HCT116 (cell line): Measurements from ENCODE around the gene CNOT2. TPM values are rescaled to one million over a fixed set of nuclear protein-coding genes. Genes with fewer than 3 reads are reported as not detected.

Experiments
- ATAC-seq: fragments of 200-7000 bp; cut with Tn5 transposase; 2 replicates; pipeline ENCODE4 v1.9.1; 2020; ENCODE audit warnings: mild to moderate bottlenecking, moderate library complexity
- BruUV-seq: library from RNA; stranded (reverse); fragments of 400-500 nt; replicated peaks from 2 replicates; lab custom pipeline; 2021; lab: Mats Ljungman, UMichigan
- CTCF ChIA-PET: fragments of 300-600 bp; sonication (Branson Sonifier 250); formaldehyde crosslinking; loops from one replicate; lab custom pipeline; 2021; ENCODE audit warnings: antibody characterized with exemption; lab: Charles Lee
- POLR2A ChIA-PET: fragments of 300-600, 350-600 bp; sonication (Branson Sonifier 250); formaldehyde crosslinking; loops from one replicate; lab custom pipeline; 2021; ENCODE audit warnings: antibody characterized with exemption; lab: Charles Lee
- RAD21 ChIA-PET, 2 experiments: fragments of 300-600 bp; sonication (Branson Sonifier 250); formaldehyde crosslinking; loops; one replicate each; lab custom pipeline; 2023; ENCODE audit warnings: low total read pairs in 2 of 2; ENCODE audit not compliant: uncharacterized antibody in 2 of 2, unreplicated experiment in 2 of 2, low non-redundant PET in 1 of 2; lab: Charles Lee
- DNase-seq: peaks from one replicate; pipeline ENCODE4 v3.0.0-alpha.2; 2010; ENCODE audit warnings: low read depth, low spot score
- H2AFZ ChIP-seq: fragments of 200-600 bp; shearing (Covaris generic), sonication (generic); 2 replicates; pipeline ENCODE4 v1.6.1; 2017; ENCODE audit warnings: low read depth, mixed run types, mixed read lengths, antibody characterized with exemption, low read length; ENCODE audit not compliant: poor library complexity, severe bottlenecking
- H3K27ac ChIP-seq: 2 replicates; pipeline ENCODE4 v1.5.1; 2012; ENCODE audit warnings: low read depth, low read length
- H3K27me3 ChIP-seq: fragments of 200-600 bp; sonication (generic); 2 replicates; pipeline ENCODE4 v1.6.1; 2016; ENCODE audit warnings: mixed run types, low read length, mixed read lengths; ENCODE audit not compliant: insufficient read depth
- H3K36me3 ChIP-seq, 2 experiments: fragments of 200-500 bp in 1 of 2; fragments of 200-600 bp in 1 of 2; sonication (Bioruptor generic) in 1 of 2; sonication (generic) in 1 of 2; 2 replicates each; pipeline versions ENCODE4 v1.5.1 to v1.6.1; 2014 to 2016; ENCODE audit warnings: low read length in 2 of 2, inconsistent platforms in 1 of 2, mixed read lengths in 1 of 2, mixed run types in 1 of 2; ENCODE audit not compliant: insufficient read depth in 2 of 2, control insufficient read depth in 1 of 2
- H3K4me1 ChIP-seq, 2 experiments: fragments of 200-600 bp in 1 of 2; sonication (generic) in 1 of 2; 2 replicates each; pipeline versions ENCODE4 v1.5.1 to v1.6.1; 2012 to 2017; ENCODE audit warnings: low read length in 2 of 2, inconsistent platforms in 1 of 2, mild to moderate bottlenecking in 1 of 2, mixed read lengths in 1 of 2, mixed run types in 1 of 2, moderate library complexity in 1 of 2; ENCODE audit not compliant: insufficient read depth in 2 of 2, control insufficient read depth in 1 of 2
- H3K4me2 ChIP-seq: fragments of 200-600 bp; sonication (generic); 2 replicates; pipeline ENCODE4 v1.6.1; 2017; ENCODE audit warnings: mixed run types, low read length, mixed read lengths
- H3K4me3 ChIP-seq, 2 experiments: fragments of 200-600 bp in 1 of 2; sonication (generic) in 1 of 2; replicated peaks in 1 of 2; 2 replicates each; pipeline ENCODE4 v1.5.1; 2011 to 2016; ENCODE audit warnings: low read length in 2 of 2, control low read depth in 1 of 2, low read depth in 1 of 2, mild to moderate bottlenecking in 1 of 2, mixed read lengths in 1 of 2, mixed run types in 1 of 2
- H3K79me2 ChIP-seq: fragments of 200-600 bp; sonication (generic); 2 replicates; pipeline ENCODE4 v1.6.1; 2017; ENCODE audit warnings: mild to moderate bottlenecking, mixed run types, low read length, moderate library complexity, mixed read lengths; ENCODE audit not compliant: insufficient read depth
- H3K9ac ChIP-seq: fragments of 200-600 bp; sonication (generic); 2 replicates; pipeline ENCODE4 v1.6.1; 2016; ENCODE audit warnings: low read length, mixed read lengths
- H3K9me2 ChIP-seq: fragments of 200-600 bp; sonication (generic), shearing (Covaris generic); 2 replicates; pipeline ENCODE4 v1.6.1; 2017; ENCODE audit warnings: mixed run types, mild to moderate bottlenecking, moderate library complexity; ENCODE audit not compliant: insufficient read depth
- H3K9me3 ChIP-seq, 2 experiments: fragments of 200-500 bp in 1 of 2; fragments of 200-600 bp in 1 of 2; sonication (Bioruptor generic) in 1 of 2; sonication (generic) in 1 of 2; 2 replicates each; pipeline ENCODE4 v1.6.1; 2014 to 2017; ENCODE audit warnings: low read length in 2 of 2, mixed read lengths in 2 of 2, inconsistent platforms in 1 of 2, low read depth in 1 of 2, mild to moderate bottlenecking in 1 of 2, mixed run types in 1 of 2, moderate library complexity in 1 of 2; ENCODE audit not compliant: control insufficient read depth in 1 of 2, insufficient read depth in 1 of 2
- H4K20me1 ChIP-seq: fragments of 200-600 bp; sonication (generic), shearing (Covaris generic); 2 replicates; pipeline ENCODE4 v1.6.1; 2017; ENCODE audit warnings: mixed run types, mild to moderate bottlenecking, moderate library complexity; ENCODE audit not compliant: insufficient read depth
- CTCF ChIP-seq, 3 experiments: fragments of 200-600 bp in 1 of 3; sonication (generic) in 1 of 3; IDR thresholded peaks in 2 of 3; conservative IDR thresholded peaks in 1 of 3; 2 replicates each; pipeline ENCODE4 v1.5.1; 2012 to 2017; ENCODE audit warnings: low read depth in 2 of 3, low read length in 2 of 3, antibody characterized with exemption in 1 of 3, borderline replicate concordance in 1 of 3, control low read depth in 1 of 3, mild to moderate bottlenecking in 1 of 3, mixed read lengths in 1 of 3, mixed run types in 1 of 3, moderate library complexity in 1 of 3; ENCODE audit not compliant: insufficient read depth in 1 of 3
- EGR1 ChIP-seq: IDR thresholded peaks from 2 replicates; pipeline ENCODE4 v1.6.1; 2012; ENCODE audit warnings: low read depth
- EZH2 ChIP-seq: fragments of 200-600 bp; sonication (generic); IDR thresholded peaks from 2 replicates; pipeline ENCODE4 v1.6.1; 2017; ENCODE audit warnings: antibody characterized with exemption, mixed run types
- JUND ChIP-seq: IDR thresholded peaks from 2 replicates; pipeline ENCODE4 v1.6.1; 2012
- MAX ChIP-seq: IDR thresholded peaks from 2 replicates; pipeline ENCODE4 v1.6.1; 2012
- POLR2AphosphoS5 ChIP-seq: IDR thresholded peaks from 2 replicates; pipeline ENCODE4 v1.6.1; 2011; ENCODE audit warnings: mild to moderate bottlenecking, low read depth, low read length, moderate library complexity
- RAD21 ChIP-seq: IDR thresholded peaks from 2 replicates; pipeline ENCODE4 v1.6.1; 2012; ENCODE audit warnings: low read depth, mild to moderate bottlenecking
- REST ChIP-seq: IDR thresholded peaks from 2 replicates; pipeline ENCODE4 v1.6.1; 2012; ENCODE audit warnings: low read depth
- SP1 ChIP-seq: IDR thresholded peaks from 2 replicates; pipeline ENCODE4 v1.6.1; 2012; ENCODE audit warnings: low read depth
- SRF ChIP-seq: IDR thresholded peaks from 2 replicates; pipeline ENCODE4 v1.6.1; 2012; ENCODE audit warnings: low read depth
- TCF7L2 ChIP-seq: IDR thresholded peaks from 2 replicates; pipeline ENCODE4 v1.7.0; 2011; ENCODE audit warnings: borderline replicate concordance, inconsistent platforms; ENCODE audit not compliant: insufficient read depth, insufficient read length; ENCODE audit errors: extremely low read depth
- YY1 ChIP-seq: IDR thresholded peaks from 2 replicates; pipeline ENCODE4 v1.6.1; 2011; ENCODE audit warnings: low read length, low read depth, moderate library complexity, mild to moderate bottlenecking; ENCODE audit not compliant: insufficient replicate concordance; ENCODE audit errors: extremely low read depth
- ZBTB33 ChIP-seq: IDR thresholded peaks from 2 replicates; pipeline ENCODE4 v1.6.1; 2011; ENCODE audit warnings: mild to moderate bottlenecking, low read length, moderate library complexity; ENCODE audit not compliant: insufficient replicate concordance; ENCODE audit errors: extremely low read depth
- ZFX ChIP-seq: fragments of 450-650 bp; IDR thresholded peaks from 2 replicates; pipeline ENCODE4 v1.6.1; 2017
- intact Hi-C: fragments of 100-400 bp; cut with micrococcal nuclease; formaldehyde crosslinking; loops from 2 replicates; pipeline ENCODE4 v1.10.0; 2022
- total RNA-seq: library from RNA; stranded (reverse); gene quantifications from one replicate; pipeline ENCODE4 v1.2.1, GENCODE V29; 2021; ENCODE audit not compliant: unreplicated experiment

The CNOT2 gene
- total RNA-seq, 1 experiment from 2014 or later: 58.7 TPM

GRCh38 chr12:70329728-70330127, 86.5 kb downstream of the CNOT2 start:
- ChIA-PET RAD21 (no interaction called here), CTCF (no interaction called here), POLR2A (no interaction called here)
- peaks cover 0 to 9% of the 10 kb centered on the region in 2 experiments; a peak in 1 of 4 replicates for H3K4me1 ChIP-seq
- H3K9ac ChIP-seq: no peak overlapping the region
- H3K4me2 ChIP-seq: no peak overlapping the region
- H3K4me3 ChIP-seq: no peak overlapping the region
- H3K27me3 ChIP-seq: no peaks in the 10 kb centered on the region
- TF ChIP-seq ZBTB33: no peak
- no peak for TF ChIP-seq SRF
- no peak for TF ChIP-seq EGR1
- no peak for TF ChIP-seq MAX
- no peak for TF ChIP-seq EZH2
- TF ChIP-seq RAD21: no peak
- TF ChIP-seq ZFX: no peak
- TF ChIP-seq YY1: no peak
- no peak for TF ChIP-seq REST
- TF ChIP-seq POLR2AphosphoS5: no peak
- TF ChIP-seq JUND: no peak
- no peak for TF ChIP-seq CTCF (IDR thresholded peaks at IDR 0.05 in 2 of 3, conservative IDR thresholded peaks at IDR 0.05 in 1 of 3; ENCODE audit: borderline replicate concordance in 1 of 3, insufficient read depth in 1 of 3, low read depth in 2 of 3, low read length in 2 of 3)
- TF ChIP-seq SP1: no peak
- no peak for TF ChIP-seq TCF7L2
- H3K27ac ChIP-seq: no peak overlapping the region
- intact Hi-C loops: no loop called here
- no peaks in the 10 kb centered on the region; a peak in 1 of 4 replicates for H3K36me3 ChIP-seq
- H2AFZ ChIP-seq: no peak overlapping the region
- H3K79me2 ChIP-seq: 0 out of 2 replicates have a peak, but pooled peaks cover 8% of the 10 kb centered on the region
- no TSS peak for BruUV-seq
- H3K9me3 ChIP-seq: no peaks in the 10 kb centered on the region; a peak in 1 of 4 replicates
- DNase-seq: no peak
- H4K20me1 ChIP-seq: no peaks in the 10 kb centered on the region
- no peaks in the 10 kb centered on the region for H3K9me2 ChIP-seq
- no peak for ATAC-seq
